ENCODE measurements around the gene DAP. TPM values are rescaled to one million over a fixed set of nuclear protein-coding genes. Genes with fewer than 3 reads are reported as not detected.

Gene DAP
- total and polyA plus RNA-seq, 4 donors, result 49.9 to 131 (median 70.3) TPM

DNA sequence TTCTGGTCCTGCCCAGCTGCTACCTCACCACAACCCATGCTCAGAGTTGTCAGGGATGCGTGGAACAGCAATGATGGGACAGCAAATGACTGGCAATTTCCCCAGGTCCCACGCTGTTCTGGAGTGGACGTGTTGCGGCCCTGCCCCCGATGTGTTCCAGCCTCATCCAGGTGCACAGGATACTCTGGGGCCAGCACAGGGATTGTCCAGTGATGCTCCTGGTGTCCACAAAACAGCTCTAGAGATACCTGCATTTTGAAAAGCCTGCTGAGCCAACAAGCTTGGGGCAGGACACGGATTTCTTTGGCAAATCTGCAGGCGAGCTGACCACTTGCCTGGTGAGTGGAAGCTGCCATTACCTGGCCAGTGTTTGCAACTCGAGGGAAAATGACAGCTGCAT is 108.4 kb downstream of the DAP start:
- H3K27me3 ChIP-seq (ENCODE audit: control insufficient read depth in 3 of 3, insufficient read depth in 3 of 3, low read length in 2 of 3), result peaks cover 0 to 21% (median 4%) of the 10 kb centered on the region in 3 donors
- ATAC-seq (ENCODE audit: insufficient read depth, low FRiP score) (no peak), DNase-seq (no peak)
- H3K9me3 ChIP-seq (ENCODE audit: control insufficient read depth in 4 of 4, insufficient read depth in 3 of 4, low read length in 3 of 4), result peaks cover 0 to 2% (median 0%) of the 10 kb centered on the region in 4 donors
- H3K36me3 ChIP-seq (ENCODE audit: control insufficient read depth in 4 of 4, insufficient read depth in 4 of 4, low read length in 4 of 4), result no peaks in the 10 kb centered on the region
- WGBS, 2 donors, result 90 to 91% methylated on average over 8 of the region's 8 CpGs
- H3K27ac ChIP-seq (ENCODE audit: low read depth in 1 of 2, low read length in 1 of 2), result no peak overlapping the region
- no peak overlapping the region for H3K4me3 ChIP-seq
- H3K4me1 ChIP-seq (ENCODE audit: control insufficient read depth in 5 of 5, insufficient read depth in 5 of 5, low read length in 5 of 5), result no peaks in the 10 kb centered on the region
- TF ChIP-seq, protein P1, sequence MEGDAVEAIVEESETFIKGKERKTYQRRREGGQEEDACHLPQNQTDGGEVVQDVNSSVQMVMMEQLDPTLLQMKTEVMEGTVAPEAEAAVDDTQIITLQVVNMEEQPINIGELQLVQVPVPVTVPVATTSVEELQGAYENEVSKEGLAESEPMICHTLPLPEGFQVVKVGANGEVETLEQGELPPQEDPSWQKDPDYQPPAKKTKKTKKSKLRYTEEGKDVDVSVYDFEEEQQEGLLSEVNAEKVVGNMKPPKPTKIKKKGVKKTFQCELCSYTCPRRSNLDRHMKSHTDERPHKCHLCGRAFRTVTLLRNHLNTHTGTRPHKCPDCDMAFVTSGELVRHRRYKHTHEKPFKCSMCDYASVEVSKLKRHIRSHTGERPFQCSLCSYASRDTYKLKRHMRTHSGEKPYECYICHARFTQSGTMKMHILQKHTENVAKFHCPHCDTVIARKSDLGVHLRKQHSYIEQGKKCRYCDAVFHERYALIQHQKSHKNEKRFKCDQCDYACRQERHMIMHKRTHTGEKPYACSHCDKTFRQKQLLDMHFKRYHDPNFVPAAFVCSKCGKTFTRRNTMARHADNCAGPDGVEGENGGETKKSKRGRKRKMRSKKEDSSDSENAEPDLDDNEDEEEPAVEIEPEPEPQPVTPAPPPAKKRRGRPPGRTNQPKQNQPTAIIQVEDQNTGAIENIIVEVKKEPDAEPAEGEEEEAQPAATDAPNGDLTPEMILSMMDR (IDR thresholded peaks at IDR 0.05; ENCODE audit: control extremely low read depth, extremely low read depth), result no peak
- H3K9ac ChIP-seq (ENCODE audit: insufficient read depth in 1 of 2, low read length in 2 of 2), result no peak overlapping the region

DNA sequence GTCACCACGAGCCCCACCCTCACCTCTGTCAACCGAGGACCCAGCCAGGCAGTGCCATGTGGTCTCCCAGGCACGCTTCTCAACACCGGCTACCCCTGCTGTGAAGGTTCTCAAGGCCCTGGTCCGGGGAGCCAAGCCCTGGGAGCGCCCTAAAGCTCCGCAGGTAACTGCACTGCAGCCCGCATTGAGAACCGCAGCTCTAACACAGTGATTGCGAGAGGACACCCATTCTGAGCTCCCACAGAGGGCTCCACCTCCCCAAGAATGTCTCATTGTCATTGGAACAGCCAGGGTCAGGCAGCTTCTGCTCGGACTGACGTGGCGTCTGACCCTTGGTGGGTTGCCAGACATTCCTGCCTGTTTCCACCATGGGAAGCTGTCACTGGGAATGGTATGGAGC is 108.9 kb downstream of the DAP start:
- WGBS, 2 donors, result 85 to 94% methylated on average over 13 of the region's 13 CpGs
- H3K36me3 ChIP-seq (ENCODE audit: control insufficient read depth in 4 of 4, insufficient read depth in 4 of 4, low read length in 4 of 4), result no peaks in the 10 kb centered on the region
- no peak overlapping the region for H3K9ac ChIP-seq (ENCODE audit: insufficient read depth in 1 of 2, low read length in 2 of 2)
- no peak for ATAC-seq (ENCODE audit: insufficient read depth, low FRiP score)
- H3K4me3 ChIP-seq, result no peak overlapping the region
- H3K9me3 ChIP-seq (ENCODE audit: control insufficient read depth in 4 of 4, insufficient read depth in 3 of 4, low read length in 3 of 4), result peaks cover 0 to 2% (median 0%) of the 10 kb centered on the region in 4 donors
- no peak overlapping the region for H3K27ac ChIP-seq (ENCODE audit: low read depth in 1 of 2, low read length in 1 of 2)
- H3K27me3 ChIP-seq (ENCODE audit: control insufficient read depth in 3 of 3, insufficient read depth in 3 of 3, low read length in 2 of 3), result peaks cover 0 to 24% (median 6%) of the 10 kb centered on the region in 3 donors
- TF ChIP-seq, protein P1 (IDR thresholded peaks at IDR 0.05; ENCODE audit: control extremely low read depth, extremely low read depth), result no peak
- H3K4me1 ChIP-seq (ENCODE audit: control insufficient read depth in 5 of 5, insufficient read depth in 5 of 5, low read length in 5 of 5), result no peaks in the 10 kb centered on the region
- DNase-seq, result no peak

DNA sequence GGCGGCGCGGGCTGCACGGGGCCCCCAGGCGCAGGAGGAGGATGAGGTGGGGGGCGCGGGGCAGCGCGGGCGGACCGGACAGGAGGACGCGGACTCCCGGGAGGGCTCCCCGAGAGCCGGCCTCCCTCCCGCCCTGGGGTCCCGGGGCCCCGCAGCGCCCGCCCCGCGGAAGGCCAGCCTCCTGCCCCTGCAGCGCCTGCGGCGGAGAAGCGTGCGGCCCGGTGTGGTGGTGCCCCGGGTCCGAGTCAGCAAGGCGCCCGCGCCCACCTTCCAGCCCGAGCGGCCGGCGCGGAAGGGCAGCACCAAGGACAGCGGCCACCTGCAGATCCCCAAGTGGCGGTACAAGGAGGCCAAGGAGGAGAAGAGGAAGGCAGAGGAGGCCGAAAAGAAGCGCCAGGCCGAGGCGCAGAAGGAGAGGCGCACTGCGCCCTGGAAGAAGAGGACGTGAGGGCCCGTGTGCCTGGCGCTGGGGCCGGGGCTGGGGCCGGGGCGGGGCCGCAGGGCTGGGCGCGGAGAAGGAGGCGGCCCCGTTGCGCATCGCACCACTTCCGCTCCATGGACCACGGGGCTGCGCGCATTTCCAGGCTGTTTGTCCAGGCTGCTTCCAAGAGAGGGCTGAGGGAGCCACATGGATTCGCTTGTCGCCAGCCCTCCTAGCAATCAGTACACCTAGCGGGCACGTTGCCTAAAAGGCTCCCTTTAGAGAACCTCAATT is 111.2 kb downstream of the DAP start:
- ATAC-seq (ENCODE audit: insufficient read depth, low FRiP score) (no peak), DNase-seq (peak; percentile 48 to 68 (median 60))
- TF ChIP-seq, protein P1 (IDR thresholded peaks at IDR 0.05; ENCODE audit: control extremely low read depth, extremely low read depth), result no peak
- Histone ChIP-seq H3K4me1 (ENCODE audit: control insufficient read depth in 5 of 5, insufficient read depth in 5 of 5, low read length in 5 of 5) (no peaks in the 10 kb centered on the region), H3K9ac (ENCODE audit: insufficient read depth in 1 of 2, low read length in 2 of 2) (no peak overlapping the region), H3K27ac (ENCODE audit: low read depth in 1 of 2, low read length in 1 of 2) (no peak overlapping the region), H3K9me3 (ENCODE audit: control insufficient read depth in 4 of 4, insufficient read depth in 3 of 4, low read length in 3 of 4) (peaks cover 0 to 2% (median 0%) of the 10 kb centered on the region in 4 donors), H3K36me3 (ENCODE audit: control insufficient read depth in 4 of 4, insufficient read depth in 4 of 4, low read length in 4 of 4) (no peaks in the 10 kb centered on the region), H3K27me3 (ENCODE audit: control insufficient read depth in 3 of 3, insufficient read depth in 3 of 3, low read length in 2 of 3) (peaks cover 0 to 27% (median 8%) of the 10 kb centered on the region in 3 donors), H3K4me3 (no peak overlapping the region)
- 54 to 74% methylated on average over 63 to 68 of the region's 68 CpGs for WGBS, 2 donors
